Sigmoid colon (tissue), 7 donors: ENCODE results near the gene ZMPSTE24. TPM values are rescaled to one million over a fixed set of nuclear protein-coding genes. Genes with fewer than 3 reads are reported as not detected.
"Not testable (repeated sequence)": the region's sequence is repeated elsewhere in the genome, so short reads cannot be mapped to it uniquely, and the experiment has no call there.

Source experiments
- DNase-seq: peaks from one replicate; pipeline ENCODE4 v3.0.0-alpha.2; 2019
- H3K27ac ChIP-seq, 4 donors: fragments of 200-600 bp; sonication (generic); one replicate each; pipeline ENCODE4 v1.5.1; 2016 to 2019; ENCODE audit warnings: mild to moderate bottlenecking in 1 of 4
- H3K27me3 ChIP-seq, 3 donors: fragments of 200-600 bp; sonication (generic); one replicate each; pipeline ENCODE4 v1.5.1; 2019; ENCODE audit warnings: mild to moderate bottlenecking in 1 of 3
- H3K36me3 ChIP-seq, 4 donors: fragments of 200-600 bp; sonication (generic); one replicate each; pipeline ENCODE4 v1.5.1; 2016 to 2019
- H3K4me1 ChIP-seq, 4 donors: fragments of 200-600 bp; sonication (generic); one replicate each; pipeline ENCODE4 v1.5.1; 2017 to 2019
- H3K4me3 ChIP-seq, 4 donors: fragments of 200-600 bp; sonication (generic); one replicate each; pipeline ENCODE4 v1.5.1; 2017 to 2019; ENCODE audit warnings: mild to moderate bottlenecking in 2 of 4, moderate library complexity in 1 of 4
- H3K9me3 ChIP-seq, 4 donors: fragments of 200-600 bp in 3 of 4; sonication (generic) in 3 of 4; one replicate each; pipeline versions ENCODE4 v1.5.1 to v1.6.1; 2013 to 2019
- CTCF ChIP-seq, 4 experiments: fragments of 450-650 bp in 3 of 4; fragments of 200-600 bp in 1 of 4; IDR thresholded peaks; one replicate each; pipeline ENCODE4 v1.5.1; 2016 to 2019; ENCODE audit warnings: antibody characterized with exemption in 4 of 4, mild to moderate bottlenecking in 3 of 4, moderate library complexity in 2 of 4
- EP300 ChIP-seq, 4 donors: sonication (generic); formaldehyde crosslinking; IDR thresholded peaks; one replicate each; pipeline ENCODE4 v1.6.1; 2017; ENCODE audit warnings: antibody characterized with exemption in 4 of 4
- POLR2A ChIP-seq, 2 donors: fragments of 450-650 bp; IDR thresholded peaks; one replicate each; pipeline ENCODE4 v1.6.1; 2016; ENCODE audit warnings: antibody characterized with exemption in 2 of 2, mild to moderate bottlenecking in 2 of 2, moderate library complexity in 2 of 2
- POLR2AphosphoS5 ChIP-seq, 4 donors: sonication (generic); formaldehyde crosslinking; IDR thresholded peaks; one replicate each; pipeline ENCODE4 v1.6.1; 2017; ENCODE audit warnings: antibody characterized with exemption in 4 of 4
- WGBS, 2 donors: extraction: QIAGEN DNeasy Blood & Tissue Kit; methylation state at CpG; one replicate each; pipeline ENCODE4 v1.1.7; 2013; 5-methylcytosine and 5-hydroxymethylcytosine counted together
- intact Hi-C: fragments of 100-400 bp; cut with DNase I; formaldehyde crosslinking; loops from one replicate; pipeline ENCODE4 v1.15.1; 2023
- polyA plus RNA-seq, 3 donors: library from polyadenylated mRNA; stranded (reverse); fragments of 200-250 nt; gene quantifications; one replicate each; pipeline ENCODE4 v1.2.3, GENCODE V29; 2013
- total RNA-seq, 4 donors: library from RNA; depleted of rRNA; stranded (reverse); fragments of >200 nt; gene quantifications; one replicate each; pipeline ENCODE4 v1.1.0, GENCODE V29; 2016
- donor health status: healthy with polysubstance abuse.
- donor health status: Bipolar disorder and iron deficiency.
- donor health status: healthy.

ZMPSTE24 gene
- total and polyA plus RNA-seq, 7 donors, result 10.8 to 40.7 (median 31.0) TPM

GRCh38 chr1:40332695-40333094 lies 74.7 kb downstream of the ZMPSTE24 start:
- WGBS, 2 donors, result 89 to 96% methylated on average over 1 of the region's 1 CpG
- no peak for TF ChIP-seq POLR2AphosphoS5 (IDR thresholded peaks at IDR 0.05)
- DNase-seq, result no peak
- no peaks in the 10 kb centered on the region for H3K4me1 ChIP-seq
- no peak overlapping the region for H3K4me3 ChIP-seq
- H3K27ac ChIP-seq, result no peak overlapping the region
- no peaks in the 10 kb centered on the region for H3K27me3 ChIP-seq
- H3K36me3 ChIP-seq, result no peaks in the 10 kb centered on the region
- H3K9me3 ChIP-seq, result no peaks in the 10 kb centered on the region
- intact Hi-C loops, result no loop called here

- Histone ChIP-seq H3K4me3 (no peak overlapping the region), H3K9me3 (no peaks in the 10 kb centered on the region), H3K27me3 (no peaks in the 10 kb centered on the region), H3K36me3 (no peaks in the 10 kb centered on the region), H3K4me1 (peaks cover 0 to 5% (median 0%) of the 10 kb centered on the region in 4 donors), H3K27ac (no peak overlapping the region)
- 21 to 63% methylated on average over 8 of the region's 8 CpGs for WGBS, 2 donors
- TF ChIP-seq POLR2AphosphoS5 (IDR thresholded peaks at IDR 0.05) (no peak), EP300 (IDR thresholded peaks at IDR 0.05) (no peak), POLR2A (IDR thresholded peaks at IDR 0.05) (no peak), CTCF (IDR thresholded peaks at IDR 0.05) (no peak)
- intact Hi-C loops, result loop anchor here (5.0 kb wide), 1 partner anchor 250 kb away; no protein-coding TSS in a partner anchor
- DNase-seq, result no peak
Measured at GRCh38 chr1:40337443-40337842, 79.4 kb downstream of the ZMPSTE24 start.

- Histone ChIP-seq H3K27me3 (no peaks in the 10 kb centered on the region), H3K27ac (peak overlapping the region in 1 of 4 donors; percentile 26), H3K4me1 (peaks cover 0 to 5% (median 0%) of the 10 kb centered on the region in 4 donors), H3K4me3 (no peak overlapping the region), H3K36me3 (no peaks in the 10 kb centered on the region), H3K9me3 (no peaks in the 10 kb centered on the region)
- no peak for TF ChIP-seq POLR2AphosphoS5 (IDR thresholded peaks at IDR 0.05)
- no peak for TF ChIP-seq EP300 (IDR thresholded peaks at IDR 0.05)
- no peak for TF ChIP-seq POLR2A (IDR thresholded peaks at IDR 0.05)
- peak; percentile 85 to 99 (median 96) for TF ChIP-seq CTCF (IDR thresholded peaks at IDR 0.05)
- intact Hi-C loops, result loop anchor here (1.0 to 5.0 kb wide), 3 partner anchors 186 to 252 kb away; no protein-coding TSS in a partner anchor
- peak; percentile 78 for DNase-seq
- 20 to 37% methylated on average over 21 of the region's 21 CpGs for WGBS, 2 donors
Measured at GRCh38 chr1:40338745-40339419, 80.8 kb downstream of the ZMPSTE24 start.

GRCh38 chr1:40339420-40340323 lies 81.6 kb downstream of the ZMPSTE24 start:
- H3K27me3 ChIP-seq, result no peaks in the 10 kb centered on the region
- H3K27ac ChIP-seq, result peak overlapping the region in 1 of 4 donors; percentile 7
- no peak overlapping the region for H3K4me3 ChIP-seq
- H3K4me1 ChIP-seq, result peaks cover 0 to 5% (median 0%) of the 10 kb centered on the region in 4 donors
- intact Hi-C loops, result loop anchor here (2.0 to 5.0 kb wide), 3 partner anchors 63 to 252 kb away; no protein-coding TSS in a partner anchor
- no peak for DNase-seq
- TF ChIP-seq POLR2AphosphoS5 (IDR thresholded peaks at IDR 0.05) (no peak), POLR2A (IDR thresholded peaks at IDR 0.05) (no peak), EP300 (IDR thresholded peaks at IDR 0.05) (no peak)
- H3K9me3 ChIP-seq, result no peaks in the 10 kb centered on the region
- WGBS, 2 donors, result 58 to 69% methylated on average over 6 of the region's 6 CpGs
- H3K36me3 ChIP-seq, result no peaks in the 10 kb centered on the region

- 65 to 70% methylated on average over 6 of the region's 6 CpGs for WGBS, 2 donors
- no peak for TF ChIP-seq EP300 (IDR thresholded peaks at IDR 0.05)
- no peak for TF ChIP-seq POLR2A (IDR thresholded peaks at IDR 0.05)
- TF ChIP-seq POLR2AphosphoS5 (IDR thresholded peaks at IDR 0.05), result no peak
- TF ChIP-seq CTCF (IDR thresholded peaks at IDR 0.05), result no peak
- no peak for DNase-seq
- H3K27me3 ChIP-seq, result no peaks in the 10 kb centered on the region
- intact Hi-C loops, result loop anchor here (5.0 kb wide), 1 partner anchor 61 kb away; no protein-coding TSS in a partner anchor
- no peaks in the 10 kb centered on the region for H3K36me3 ChIP-seq
- H3K4me3 ChIP-seq, result no peak overlapping the region
- peaks cover 0 to 5% (median 0%) of the 10 kb centered on the region in 4 donors for H3K4me1 ChIP-seq
- no peaks in the 10 kb centered on the region for H3K9me3 ChIP-seq
- peak overlapping the region in 1 of 4 donors; percentile 25 for H3K27ac ChIP-seq
Measured at GRCh38 chr1:40341491-40342380, 83.7 kb downstream of the ZMPSTE24 start.

GRCh38 chr1:40342381-40342717 lies 84.3 kb downstream of the ZMPSTE24 start:
- intact Hi-C loops, result loop anchor here (5.0 kb wide), 1 partner anchor 60 kb away; no protein-coding TSS in a partner anchor
- H3K27me3 ChIP-seq, H3K9me3 ChIP-seq, DNase-seq, H3K4me1 ChIP-seq, H3K4me3 ChIP-seq, H3K36me3 ChIP-seq: not testable (repeated sequence)
- WGBS, 2 donors, result 87 to 94% methylated on average over 3 of the region's 3 CpGs
- H3K27ac ChIP-seq, result peak overlapping the region in 1 of 4 donors; percentile 22
